ACC112 (cell line): Measurements from ENCODE around the gene ASPHD2.
A peak's percentile ranks its signal among the peaks of the same experiment; 100 is the strongest.

ENCODE experiments used
- H2AFZ ChIP-seq: fragments of 200-600 bp; sonication (generic); one replicate; pipeline ENCODE4 v1.6.0; 2017; ENCODE audit warnings: antibody characterized with exemption, low read length; ENCODE audit not compliant: unreplicated experiment
- H3K27ac ChIP-seq: fragments of 200-600 bp; sonication (generic); 2 replicates; pipeline ENCODE4 v1.5.1; 2014; ENCODE audit warnings: low read depth, mild to moderate bottlenecking, antibody characterized with exemption, low read length, moderate library complexity
- H3K27me3 ChIP-seq: fragments of 200-600 bp; sonication (generic); 2 replicates; pipeline ENCODE4 v1.6.1; 2014; ENCODE audit warnings: mild to moderate bottlenecking, antibody characterized with exemption, low read length, moderate library complexity, mixed read lengths; ENCODE audit not compliant: insufficient read depth
- H3K36me3 ChIP-seq: fragments of 200-600 bp; sonication (generic); 2 replicates; pipeline ENCODE4 v1.6.1; 2016; ENCODE audit warnings: mild to moderate bottlenecking, antibody characterized with exemption, low read length, moderate library complexity, mixed read lengths; ENCODE audit not compliant: insufficient read depth
- H3K4me1 ChIP-seq: fragments of 200-600 bp; sonication (generic); one replicate; pipeline ENCODE4 v1.6.1; 2016; ENCODE audit warnings: low read length, mixed read lengths; ENCODE audit not compliant: insufficient read depth, unreplicated experiment, control insufficient read depth
- H3K4me3 ChIP-seq: fragments of 200-600 bp; sonication (generic); 2 replicates; pipeline ENCODE4 v1.5.1; 2014; ENCODE audit warnings: mild to moderate bottlenecking, low read depth, low read length
- H3K79me2 ChIP-seq: fragments of 200-600 bp; sonication (generic); one replicate; pipeline ENCODE4 v1.6.0; 2016; ENCODE audit warnings: low read length; ENCODE audit not compliant: control insufficient read depth, unreplicated experiment, insufficient read depth

ASPHD2 gene

GRCh38 chr22:26462051-26462450, 33.0 kb downstream of the ASPHD2 start:
- H3K36me3 ChIP-seq: no peaks in the 10 kb centered on the region; the same call in 1 of the 2 replicates
- H3K4me3 ChIP-seq: no peak overlapping the region
- H3K27me3 ChIP-seq: no peaks in the 10 kb centered on the region
- H2AFZ ChIP-seq: no peak overlapping the region
- no peaks in the 10 kb centered on the region for H3K79me2 ChIP-seq
- H3K27ac ChIP-seq: no peak overlapping the region
- H3K4me1 ChIP-seq: no peaks in the 10 kb centered on the region

GRCh38 chr22:26462641-26463040, 33.6 kb downstream of the ASPHD2 start:
- Histone ChIP-seq H3K4me3 (no peak overlapping the region), H2AFZ (no peak overlapping the region), H3K4me1 (no peaks in the 10 kb centered on the region), H3K27ac (no peak overlapping the region), H3K79me2 (no peaks in the 10 kb centered on the region), H3K36me3 (no peaks in the 10 kb centered on the region; the same call in 1 of the 2 replicates), H3K27me3 (no peaks in the 10 kb centered on the region)

- Histone ChIP-seq H3K4me3 (no peak overlapping the region), H3K79me2 (no peaks in the 10 kb centered on the region), H2AFZ (no peak overlapping the region), H3K4me1 (no peaks in the 10 kb centered on the region), H3K27ac (no peak overlapping the region), H3K27me3 (no peaks in the 10 kb centered on the region), H3K36me3 (peaks cover 1% of the 10 kb centered on the region; the same call in 1 of the 2 replicates)
Observed at GRCh38 chr22:26463101-26463661, 34.1 kb downstream of the ASPHD2 start.

DNA sequence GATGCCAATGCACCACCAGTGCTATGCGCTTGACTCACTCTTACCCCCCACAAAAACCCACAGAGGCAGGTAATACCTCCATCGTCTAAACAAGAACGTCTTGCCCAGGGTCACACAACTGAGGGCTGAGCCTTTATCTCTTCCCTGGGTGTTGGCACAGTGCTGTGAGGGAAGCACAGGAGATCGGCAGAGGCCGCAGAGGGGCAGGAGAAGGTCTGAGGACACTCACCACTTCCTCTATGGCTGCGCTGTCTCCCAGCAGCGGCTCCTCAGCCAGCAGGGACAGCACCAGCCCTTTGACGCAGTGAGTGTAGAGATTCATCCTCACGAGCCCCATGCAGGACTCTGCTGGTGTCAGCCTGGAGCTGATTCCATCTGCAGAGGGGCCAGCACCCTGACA, 34.6 kb downstream of the ASPHD2 start:
- no peaks in the 10 kb centered on the region for H3K4me1 ChIP-seq
- H3K4me3 ChIP-seq: no peak overlapping the region
- H3K27me3 ChIP-seq: no peaks in the 10 kb centered on the region
- H2AFZ ChIP-seq: no peak overlapping the region
- H3K27ac ChIP-seq: no peak overlapping the region
- peaks cover 5% of the 10 kb centered on the region; the same call in 1 of the 2 replicates for H3K36me3 ChIP-seq
- no peaks in the 10 kb centered on the region for H3K79me2 ChIP-seq

DNA sequence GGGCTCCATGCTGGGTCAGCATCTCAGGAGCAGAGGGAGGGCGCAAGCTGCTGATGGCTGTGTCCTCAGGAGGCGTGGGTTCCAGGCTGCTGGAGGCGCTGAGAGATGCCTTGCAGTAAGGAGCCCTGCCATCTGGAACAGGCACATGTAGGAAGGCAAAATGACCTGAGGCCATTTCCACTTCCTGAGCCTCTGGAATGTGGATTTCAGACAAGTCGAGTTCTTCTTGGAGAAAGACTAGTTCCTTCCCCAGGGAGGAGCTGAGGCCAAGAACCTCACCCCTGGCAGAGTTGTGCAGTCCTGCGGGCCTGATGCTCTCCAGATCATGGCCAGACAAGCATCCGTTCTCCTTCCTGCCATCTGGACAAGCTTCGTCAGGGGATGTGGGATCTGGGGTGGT, 35.3 kb downstream of the ASPHD2 start:
- Histone ChIP-seq H2AFZ (no peak overlapping the region), H3K27ac (no peak overlapping the region), H3K36me3 (peaks cover 5% of the 10 kb centered on the region; the same call in 1 of the 2 replicates), H3K27me3 (no peaks in the 10 kb centered on the region), H3K79me2 (no peaks in the 10 kb centered on the region), H3K4me3 (no peak overlapping the region), H3K4me1 (no peaks in the 10 kb centered on the region)

DNA sequence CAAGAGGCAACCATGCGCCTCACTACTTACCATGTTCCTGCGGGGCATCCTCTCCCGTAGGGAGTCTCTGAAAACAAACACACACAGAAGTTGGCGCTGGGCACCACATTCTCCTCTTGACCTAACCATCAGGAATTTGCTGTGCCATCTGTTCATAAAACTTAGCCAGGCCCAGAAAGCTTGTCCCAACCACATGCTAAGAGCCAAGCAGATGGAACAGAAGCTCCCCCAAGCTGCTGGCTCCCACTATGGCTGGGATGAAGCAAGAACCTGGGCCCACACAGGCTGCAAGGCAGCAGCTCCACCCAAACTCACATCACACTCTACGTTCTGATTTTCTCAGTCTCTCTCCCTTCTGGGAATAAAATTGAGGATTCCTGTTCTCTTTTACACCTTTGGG, 37.1 kb downstream of the ASPHD2 start:
- Histone ChIP-seq H3K4me1 (peaks cover 4% of the 10 kb centered on the region), H3K79me2 (no peaks in the 10 kb centered on the region), H3K27ac (no peak overlapping the region), H3K27me3 (no peaks in the 10 kb centered on the region), H2AFZ (no peak overlapping the region), H3K4me3 (no peak overlapping the region), H3K36me3 (0 out of 2 replicates have a peak, but pooled peaks cover 5% of the 10 kb centered on the region)

DNA sequence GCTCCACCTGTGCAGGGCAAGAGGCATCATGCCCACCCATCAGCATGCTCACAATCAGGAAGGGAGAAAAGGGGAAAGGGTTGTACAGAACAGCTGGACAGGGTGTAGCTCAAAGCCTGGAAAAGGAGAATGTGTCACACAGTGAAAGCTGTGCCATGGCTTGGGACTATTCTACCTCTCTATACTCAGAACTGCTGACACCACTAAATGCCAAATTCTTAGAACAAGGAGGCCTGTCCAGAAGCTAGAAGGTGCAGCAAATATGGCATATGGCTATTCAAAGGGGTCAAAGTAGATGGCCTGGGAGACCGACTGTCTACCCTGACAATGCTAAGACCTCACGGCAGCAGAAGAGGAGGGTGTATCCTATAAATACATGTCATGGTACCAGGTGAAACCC, 41.7 kb downstream of the ASPHD2 start:
- Histone ChIP-seq H3K4me1 (peaks cover 12% of the 10 kb centered on the region), H3K79me2 (peaks cover 2% of the 10 kb centered on the region), H2AFZ (no peak overlapping the region), H3K27ac (peak overlapping the region; percentile 42; the same call in 1 of the 2 replicates), H3K27me3 (no peaks in the 10 kb centered on the region), H3K4me3 (no peak overlapping the region), H3K36me3 (0 out of 2 replicates have a peak, but pooled peaks cover 5% of the 10 kb centered on the region)

- peaks cover 2% of the 10 kb centered on the region for H3K79me2 ChIP-seq
- H3K27ac ChIP-seq: peak overlapping the region; percentile 42; the same call in 1 of the 2 replicates
- no peak overlapping the region for H2AFZ ChIP-seq
- peaks cover 12% of the 10 kb centered on the region for H3K4me1 ChIP-seq
- H3K27me3 ChIP-seq: no peaks in the 10 kb centered on the region
- 0 out of 2 replicates have a peak, but pooled peaks cover 5% of the 10 kb centered on the region for H3K36me3 ChIP-seq
- H3K4me3 ChIP-seq: no peak overlapping the region
Observed at GRCh38 chr22:26471522-26471921, 42.5 kb downstream of the ASPHD2 start.

GRCh38 chr22:26474682-26475081, 45.6 kb downstream of the ASPHD2 start:
- Histone ChIP-seq H2AFZ (no peak overlapping the region), H3K27ac (no peak overlapping the region), H3K79me2 (peaks cover 2% of the 10 kb centered on the region), H3K4me1 (peaks cover 12% of the 10 kb centered on the region), H3K4me3 (no peak overlapping the region), H3K36me3 (peaks cover 5% of the 10 kb centered on the region; the same call in 1 of the 2 replicates), H3K27me3 (no peaks in the 10 kb centered on the region)

GRCh38 chr22:26476705-26477340, 47.8 kb downstream of the ASPHD2 start:
- H3K36me3 ChIP-seq: peaks cover 5% of the 10 kb centered on the region
- H3K4me1 ChIP-seq: peaks cover 2% of the 10 kb centered on the region
- peaks cover 8% of the 10 kb centered on the region for H3K79me2 ChIP-seq
- H3K4me3 ChIP-seq: no peak overlapping the region
- no peak overlapping the region for H2AFZ ChIP-seq
- no peaks in the 10 kb centered on the region for H3K27me3 ChIP-seq
- H3K27ac ChIP-seq: no peak overlapping the region

- H3K4me1 ChIP-seq: no peaks in the 10 kb centered on the region
- peaks cover 5% of the 10 kb centered on the region for H3K36me3 ChIP-seq
- no peak overlapping the region for H3K4me3 ChIP-seq
- no peaks in the 10 kb centered on the region for H3K27me3 ChIP-seq
- peaks cover 10% of the 10 kb centered on the region for H3K79me2 ChIP-seq
- H2AFZ ChIP-seq: no peak overlapping the region
- H3K27ac ChIP-seq: no peak overlapping the region
Observed at GRCh38 chr22:26477341-26477731, 48.3 kb downstream of the ASPHD2 start.
